Adrenal gland (tissue), 5 donors: ENCODE measurements around the gene CCNT2.

Experiments
- POLR2A ChIP-seq, 2 donors: fragments of 450-650 bp; IDR thresholded peaks; one replicate each; pipeline ENCODE4 v1.6.1; 2017; ENCODE audit warnings: antibody characterized with exemption in 2 of 2, mild to moderate bottlenecking in 2 of 2, moderate library complexity in 1 of 2
- TF ChIP-seq, protein P1 (sequence below), 6 experiments: fragments of 450-650 bp in 4 of 6; fragments of 200-600 bp in 2 of 6; sonication (generic) in 1 of 6; IDR thresholded peaks; 1 replicate in 5 of 6; 2 replicates in 1 of 6; pipeline versions ENCODE4 v1.5.1 to v1.8.0; 2016 to 2021; ENCODE audit warnings: antibody characterized with exemption in 6 of 6, mild to moderate bottlenecking in 2 of 6, moderate library complexity in 1 of 6
- donor health status: DM: no; HTN: no; CAD: no.

- TF ChIP-seq, protein P1, sequence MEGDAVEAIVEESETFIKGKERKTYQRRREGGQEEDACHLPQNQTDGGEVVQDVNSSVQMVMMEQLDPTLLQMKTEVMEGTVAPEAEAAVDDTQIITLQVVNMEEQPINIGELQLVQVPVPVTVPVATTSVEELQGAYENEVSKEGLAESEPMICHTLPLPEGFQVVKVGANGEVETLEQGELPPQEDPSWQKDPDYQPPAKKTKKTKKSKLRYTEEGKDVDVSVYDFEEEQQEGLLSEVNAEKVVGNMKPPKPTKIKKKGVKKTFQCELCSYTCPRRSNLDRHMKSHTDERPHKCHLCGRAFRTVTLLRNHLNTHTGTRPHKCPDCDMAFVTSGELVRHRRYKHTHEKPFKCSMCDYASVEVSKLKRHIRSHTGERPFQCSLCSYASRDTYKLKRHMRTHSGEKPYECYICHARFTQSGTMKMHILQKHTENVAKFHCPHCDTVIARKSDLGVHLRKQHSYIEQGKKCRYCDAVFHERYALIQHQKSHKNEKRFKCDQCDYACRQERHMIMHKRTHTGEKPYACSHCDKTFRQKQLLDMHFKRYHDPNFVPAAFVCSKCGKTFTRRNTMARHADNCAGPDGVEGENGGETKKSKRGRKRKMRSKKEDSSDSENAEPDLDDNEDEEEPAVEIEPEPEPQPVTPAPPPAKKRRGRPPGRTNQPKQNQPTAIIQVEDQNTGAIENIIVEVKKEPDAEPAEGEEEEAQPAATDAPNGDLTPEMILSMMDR (IDR thresholded peaks at IDR 0.05), result no peak
- no peak for TF ChIP-seq POLR2A (IDR thresholded peaks at IDR 0.05)
These were observed 6.3 kb upstream of the CCNT2 start for GRCh38 chr2:134912361-134912760.
